ENCODE data around the gene MRM3.

GRCh38 chr17:750431-751037 is 31.6 kb upstream of the MRM3 start:
- TF ChIP-seq BHLHE40 (IDR thresholded peaks at IDR 0.05; ENCODE audit: borderline replicate concordance) (no peak), ZNF384 (IDR thresholded peaks at IDR 0.05) (no peak), FOXM1 (IDR thresholded peaks at IDR 0.05; ENCODE audit: borderline replicate concordance) (no peak), L3MBTL2 (conservative IDR thresholded peaks at IDR 0.05) (no peak), SP1 (IDR thresholded peaks at IDR 0.05) (no peak), NFRKB (IDR thresholded peaks at IDR 0.05) (no peak), SUZ12 (IDR thresholded peaks at IDR 0.05) (no peak), PKNOX1 (IDR thresholded peaks at IDR 0.05) (no peak), FOXK2 (IDR thresholded peaks at IDR 0.05) (no peak), ARNT (IDR thresholded peaks at IDR 0.05) (no peak), ELF4 (IDR thresholded peaks at IDR 0.05) (no peak), FOXA1 (IDR thresholded peaks at IDR 0.05) (no peak), CTBP1 (IDR thresholded peaks at IDR 0.05; ENCODE audit: borderline replicate concordance) (no peak)
